SK-N-SH treated with all-trans-retinoic acid at 6 μM for 48 hours (cell line): ENCODE measurements around the gene HTR4.

ENCODE experiments used
- BACH2 ChIP-seq: fragments of 250-450 bp; sonication (Bioruptor Pico); IDR thresholded peaks from 2 replicates; pipeline ENCODE4 v1.9.0; 2021; ENCODE audit warnings: mild to moderate bottlenecking, borderline replicate concordance
- OSR1 ChIP-seq: fragments of 250-450 bp; sonication (Bioruptor Pico); IDR thresholded peaks from 2 replicates; pipeline ENCODE4 v1.8.0; 2022; ENCODE audit warnings: moderate library complexity, mild to moderate bottlenecking, inconsistent platforms
- TF ChIP-seq, protein P1 (sequence below): fragments of 250-450 bp; sonication (Bioruptor Pico); IDR thresholded peaks from 2 replicates; pipeline ENCODE4 v1.8.0; 2020; ENCODE audit warnings: mild to moderate bottlenecking, moderate library complexity, borderline replicate concordance

DNA sequence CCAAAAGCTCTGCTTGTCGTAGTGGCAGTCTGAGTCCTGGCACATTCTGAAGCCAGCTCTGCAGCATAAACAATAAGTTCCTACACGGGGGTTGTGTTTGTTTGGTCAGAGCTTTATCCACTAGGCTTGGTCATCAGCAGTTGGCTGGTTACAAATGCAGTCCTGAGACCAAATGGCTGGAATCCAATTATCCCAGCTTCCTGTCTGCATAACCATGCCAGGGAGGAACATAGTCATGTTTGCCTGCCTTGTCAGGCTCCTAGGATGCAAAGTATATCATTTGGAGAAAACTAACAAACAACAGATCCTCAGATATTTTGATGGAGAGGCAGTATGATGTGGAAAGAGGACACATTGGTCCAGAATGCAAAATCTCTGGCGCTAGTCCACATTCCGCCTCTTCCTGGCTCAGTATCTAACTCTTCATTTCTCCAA is 184.8 kb downstream of the HTR4 start:
- TF ChIP-seq BACH2 (CRISPR knock-in tag) (no peak), OSR1 (CRISPR knock-in tag) (no peak)
- TF ChIP-seq, protein P1, sequence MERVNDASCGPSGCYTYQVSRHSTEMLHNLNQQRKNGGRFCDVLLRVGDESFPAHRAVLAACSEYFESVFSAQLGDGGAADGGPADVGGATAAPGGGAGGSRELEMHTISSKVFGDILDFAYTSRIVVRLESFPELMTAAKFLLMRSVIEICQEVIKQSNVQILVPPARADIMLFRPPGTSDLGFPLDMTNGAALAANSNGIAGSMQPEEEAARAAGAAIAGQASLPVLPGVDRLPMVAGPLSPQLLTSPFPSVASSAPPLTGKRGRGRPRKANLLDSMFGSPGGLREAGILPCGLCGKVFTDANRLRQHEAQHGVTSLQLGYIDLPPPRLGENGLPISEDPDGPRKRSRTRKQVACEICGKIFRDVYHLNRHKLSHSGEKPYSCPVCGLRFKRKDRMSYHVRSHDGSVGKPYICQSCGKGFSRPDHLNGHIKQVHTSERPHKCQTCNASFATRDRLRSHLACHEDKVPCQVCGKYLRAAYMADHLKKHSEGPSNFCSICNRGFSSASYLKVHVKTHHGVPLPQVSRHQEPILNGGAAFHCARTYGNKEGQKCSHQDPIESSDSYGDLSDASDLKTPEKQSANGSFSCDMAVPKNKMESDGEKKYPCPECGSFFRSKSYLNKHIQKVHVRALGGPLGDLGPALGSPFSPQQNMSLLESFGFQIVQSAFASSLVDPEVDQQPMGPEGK (CRISPR knock-in tag), result no peak
